GM12878 (cell line): Measurements from ENCODE around the gene TLK2. TPM values are rescaled to one million over a fixed set of nuclear protein-coding genes. Genes with fewer than 3 reads are reported as not detected.

Experiments used
- ATAC-seq: fragments of 200-7000 bp; cut with Tn5 transposase; 3 replicates; pipeline ENCODE4 v1.9.1; 2020; ENCODE audit warnings: mild to moderate bottlenecking, moderate library complexity
- BruUV-seq: library from RNA; stranded (reverse); fragments of 400-500 nt; replicated peaks from 2 replicates; lab custom pipeline; 2021; lab: Mats Ljungman, UMichigan
- CTCF ChIA-PET: fragments of 300-600 bp; sonication (Branson Sonifier 250); formaldehyde crosslinking; extraction: SDS; loops from one replicate; lab custom pipeline; 2021; ENCODE audit warnings: inconsistent platforms; lab: Yijun Ruan, JAX
- POLR2A ChIA-PET: fragments of 350-600 bp; formaldehyde crosslinking; extraction: SDS; loops from one replicate; lab custom pipeline; 2021; ENCODE audit warnings: inconsistent platforms; lab: Charles Lee
- RAD21 ChIA-PET: fragments of 300-600 bp; sonication (Branson Sonifier 250); formaldehyde crosslinking; loops from one replicate; lab custom pipeline; 2023; ENCODE audit warnings: antibody characterized with exemption; ENCODE audit not compliant: unreplicated experiment; lab: Charles Lee
- SMC1A ChIA-PET: fragments of 300-600 bp; sonication (Branson Sonifier 250); formaldehyde crosslinking; loops from one replicate; lab custom pipeline; 2023; ENCODE audit not compliant: unreplicated experiment, uncharacterized antibody; lab: Charles Lee
- DNase-seq: peaks from one replicate; pipeline ENCODE4 v3.0.0-alpha.2; 2011; ENCODE audit warnings: low read depth, low spot score
- FAIRE-seq: peaks from 3 replicates; lab custom pipeline; 2011; peaks lifted over from hg19 to GRCh38; lab: Jason Lieb, UNC
- H2AFZ ChIP-seq: 2 replicates; pipeline ENCODE4 v1.6.0; 2011; ENCODE audit warnings: low read depth, low read length, control low read depth; ENCODE audit not compliant: control insufficient read depth
- H3K27ac ChIP-seq: 2 replicates; pipeline ENCODE4 v1.5.1; 2011; ENCODE audit warnings: control low read depth; ENCODE audit not compliant: control insufficient read depth, insufficient read depth
- H3K27me3 ChIP-seq, 2 experiments: replicated peaks in 1 of 2; 2 replicates each; pipeline versions ENCODE4 v1.6.0 to v1.6.1; 2011; ENCODE audit warnings: low read length in 1 of 2; ENCODE audit not compliant: control insufficient read depth in 2 of 2, insufficient read depth in 2 of 2
- H3K36me3 ChIP-seq, 2 experiments: 2 replicates each; pipeline ENCODE4 v1.5.1; 2011; ENCODE audit warnings: low read length in 1 of 2; ENCODE audit not compliant: control insufficient read depth in 2 of 2, insufficient read depth in 2 of 2
- H3K4me1 ChIP-seq: 2 replicates; pipeline ENCODE4 v1.6.1; 2011; ENCODE audit warnings: mild to moderate bottlenecking, low read length, moderate library complexity, mixed read lengths; ENCODE audit not compliant: control insufficient read depth, insufficient read depth
- H3K4me2 ChIP-seq: 2 replicates; pipeline ENCODE4 v1.6.0; 2011; ENCODE audit warnings: control low read depth; ENCODE audit not compliant: control insufficient read depth, insufficient read depth
- H3K4me3 ChIP-seq: fragments of 200-600 bp; sonication (generic); 2 replicates; pipeline ENCODE4 v1.5.1; 2016
- H3K79me2 ChIP-seq: 2 replicates; pipeline ENCODE4 v1.6.0; 2011; ENCODE audit warnings: low read length; ENCODE audit not compliant: control insufficient read depth, insufficient read depth
- H3K9ac ChIP-seq: 2 replicates; pipeline ENCODE4 v1.8.0; 2011; ENCODE audit warnings: low read length, control low read depth, mixed read lengths; ENCODE audit not compliant: control insufficient read depth, insufficient read depth
- H3K9me3 ChIP-seq: replicated peaks from 3 replicates; pipeline ENCODE4 v1.5.1; 2011; ENCODE audit warnings: mild to moderate bottlenecking, low read length; ENCODE audit not compliant: control insufficient read depth, insufficient read depth
- H4K20me1 ChIP-seq: 2 replicates; pipeline ENCODE4 v1.6.0; 2011; ENCODE audit not compliant: control insufficient read depth, insufficient read depth
- BHLHE40 ChIP-seq, 2 experiments: fragments of 450-650 bp in 1 of 2; IDR thresholded peaks; 2 replicates each; pipeline ENCODE4 v1.6.1; 2011 to 2017; ENCODE audit warnings: low read depth in 2 of 2, borderline replicate concordance in 1 of 2, improper control_type of control experiment in 1 of 2, low read length in 1 of 2, mild to moderate bottlenecking in 1 of 2
- E4F1 ChIP-seq: fragments of 450-650 bp; IDR thresholded peaks from 2 replicates; pipeline ENCODE4 v1.6.1; 2018; ENCODE audit warnings: borderline replicate concordance, mild to moderate bottlenecking; ENCODE audit not compliant: partially characterized antibody
- HSF1 ChIP-seq: fragments of 150-350 bp; IDR thresholded peaks from 2 replicates; pipeline ENCODE4 v1.6.1; 2014; ENCODE audit warnings: mild to moderate bottlenecking, low read depth, low read length
- YY1 ChIP-seq: IDR thresholded peaks from 2 replicates; pipeline ENCODE4 v1.6.1; 2011; ENCODE audit warnings: low read depth, mild to moderate bottlenecking, low read length
- ZBTB11 ChIP-seq: fragments of 450-650 bp; formaldehyde crosslinking; IDR thresholded peaks from 2 replicates; pipeline ENCODE4 v1.5.0; 2022; ENCODE audit warnings: mild to moderate bottlenecking, missing genetic modification characterization
- WGBS: methylation state at CpG from one replicate; pipeline ENCODE4 v1.1.6; 2016; ENCODE audit warnings: low lambda C conversion rate; ENCODE audit not compliant: insufficient replicate concordance, insufficient coverage; ENCODE audit errors: missing lambda C conversion rate; 5-methylcytosine and 5-hydroxymethylcytosine counted together
- in situ Hi-C: fragments of 300-500 bp; cut with MboI; formaldehyde crosslinking; loops from 9 replicates; pipeline ENCODE4 v1.14.3; 2018; ENCODE audit warnings: mixed read lengths
- intact Hi-C: fragments of 100-400 bp; cut with micrococcal nuclease; formaldehyde crosslinking; loops from one replicate; pipeline ENCODE4 v1.14.2; 2022; ENCODE audit not compliant: unreplicated experiment
- polyA plus RNA-seq, 11 experiments: library from polyadenylated mRNA; depleted of rRNA in 4 of 11; unstranded in 6 of 11; stranded (reverse) in 5 of 11; fragments of >200 nt; fragmentation: Nextera tagmentation in 4 of 11; fragmentation: Illumina TruSeq in 1 of 11; extraction: Ambion mirVana in 4 of 11; extraction: Trizol in 1 of 11; gene quantifications; 1 replicate in 1 of 11; 2 replicates in 10 of 11; pipeline versions ENCODE4 v1.2.1 to v1.2.3, GENCODE V29; 2011 to 2016; ENCODE audit warnings: inconsistent platforms in 2 of 11, missing spikeins in 2 of 11, low read depth in 1 of 11
- total RNA-seq, 4 experiments: library from RNA; depleted of rRNA in 3 of 4; stranded (reverse); fragments of >200 nt in 3 of 4; fragmentation: Illumina TruSeq in 1 of 4; extraction: Trizol in 1 of 4; gene quantifications; 2 replicates each; pipeline versions ENCODE4 v1.2.1 to v1.2.3, GENCODE V29; 2013 to 2021

The TLK2 gene
- total and polyA plus RNA-seq, 10 of the 15 experiments (the other 5 are each of a cell fraction or from before 2014, with no cell fraction given), result 12.1 to 51.2 (median 27.5) TPM

GRCh38 chr17:62631936-62632924, 153.6 kb downstream of the TLK2 start:
- ChIA-PET CTCF (interaction anchor here (0.6 kb wide), 1 partner anchor 27 kb away, joined by 3 read pairs; no protein-coding TSS in a partner anchor), RAD21 (no interaction called here), POLR2A (no interaction called here), SMC1A (no interaction called here)
- in situ Hi-C loops (no loop called here), intact Hi-C loops (no loop called here)
- 64% methylated on average over 26 of the region's 27 CpGs for WGBS
- Histone ChIP-seq H3K9me3 (no peaks in the 10 kb centered on the region), H2AFZ (no peak overlapping the region), H3K4me1 (0 out of 2 replicates have a peak, but pooled peaks cover 3% of the 10 kb centered on the region), H3K27me3 (peaks cover 0 to 6% of the 10 kb centered on the region in 2 experiments; a peak in 2 of 4 replicates), H4K20me1 (no peaks in the 10 kb centered on the region), H3K36me3 (no peaks in the 10 kb centered on the region), H3K27ac (no peak overlapping the region), H3K79me2 (no peaks in the 10 kb centered on the region), H3K4me2 (no peak overlapping the region), H3K9ac (no peak overlapping the region), H3K4me3 (no peak overlapping the region)
- FAIRE-seq (no peak), ATAC-seq (no peak), DNase-seq (no peak)
- BruUV-seq, result no TSS peak
- TF ChIP-seq E4F1 (no peak), HSF1 (no peak), ZBTB11 (CRISPR knock-in tag) (no peak), BHLHE40 (IDR thresholded peaks at IDR 0.05; ENCODE audit: borderline replicate concordance in 1 of 2, low read depth in 2 of 2, low read length in 1 of 2) (no peak), YY1 (no peak)
